GM12878 (cell line): ENCODE results near the gene LYZL2. TPM values are rescaled to one million over a fixed set of nuclear protein-coding genes. Genes with fewer than 3 reads are reported as not detected.

Experiments used
- ATAC-seq: fragments of 200-7000 bp; cut with Tn5 transposase; 3 replicates; pipeline ENCODE4 v1.9.1; 2020; ENCODE audit warnings: mild to moderate bottlenecking, moderate library complexity
- BruUV-seq: library from RNA; stranded (reverse); fragments of 400-500 nt; replicated peaks from 2 replicates; lab custom pipeline; 2021; lab: Mats Ljungman, UMichigan
- CTCF ChIA-PET: fragments of 300-600 bp; sonication (Branson Sonifier 250); formaldehyde crosslinking; extraction: SDS; loops from one replicate; lab custom pipeline; 2021; ENCODE audit warnings: inconsistent platforms; lab: Yijun Ruan, JAX
- POLR2A ChIA-PET: fragments of 350-600 bp; formaldehyde crosslinking; extraction: SDS; loops from one replicate; lab custom pipeline; 2021; ENCODE audit warnings: inconsistent platforms; lab: Charles Lee
- RAD21 ChIA-PET: fragments of 300-600 bp; sonication (Branson Sonifier 250); formaldehyde crosslinking; loops from one replicate; lab custom pipeline; 2023; ENCODE audit warnings: antibody characterized with exemption; ENCODE audit not compliant: unreplicated experiment; lab: Charles Lee
- SMC1A ChIA-PET: fragments of 300-600 bp; sonication (Branson Sonifier 250); formaldehyde crosslinking; loops from one replicate; lab custom pipeline; 2023; ENCODE audit not compliant: unreplicated experiment, uncharacterized antibody; lab: Charles Lee
- DNase-seq: peaks from one replicate; pipeline ENCODE4 v3.0.0-alpha.2; 2011; ENCODE audit warnings: low read depth, low spot score
- FAIRE-seq: peaks from 3 replicates; lab custom pipeline; 2011; peaks lifted over from hg19 to GRCh38; lab: Jason Lieb, UNC
- H2AFZ ChIP-seq: 2 replicates; pipeline ENCODE4 v1.6.0; 2011; ENCODE audit warnings: low read depth, low read length, control low read depth; ENCODE audit not compliant: control insufficient read depth
- H3K27ac ChIP-seq: 2 replicates; pipeline ENCODE4 v1.5.1; 2011; ENCODE audit warnings: control low read depth; ENCODE audit not compliant: control insufficient read depth, insufficient read depth
- H3K27me3 ChIP-seq, 2 experiments: replicated peaks in 1 of 2; 2 replicates each; pipeline versions ENCODE4 v1.6.0 to v1.6.1; 2011; ENCODE audit warnings: low read length in 1 of 2; ENCODE audit not compliant: control insufficient read depth in 2 of 2, insufficient read depth in 2 of 2
- H3K36me3 ChIP-seq, 2 experiments: 2 replicates each; pipeline ENCODE4 v1.5.1; 2011; ENCODE audit warnings: low read length in 1 of 2; ENCODE audit not compliant: control insufficient read depth in 2 of 2, insufficient read depth in 2 of 2
- H3K4me1 ChIP-seq: 2 replicates; pipeline ENCODE4 v1.6.1; 2011; ENCODE audit warnings: mild to moderate bottlenecking, low read length, moderate library complexity, mixed read lengths; ENCODE audit not compliant: control insufficient read depth, insufficient read depth
- H3K4me2 ChIP-seq: 2 replicates; pipeline ENCODE4 v1.6.0; 2011; ENCODE audit warnings: control low read depth; ENCODE audit not compliant: control insufficient read depth, insufficient read depth
- H3K4me3 ChIP-seq: fragments of 200-600 bp; sonication (generic); 2 replicates; pipeline ENCODE4 v1.5.1; 2016
- H3K79me2 ChIP-seq: 2 replicates; pipeline ENCODE4 v1.6.0; 2011; ENCODE audit warnings: low read length; ENCODE audit not compliant: control insufficient read depth, insufficient read depth
- H3K9ac ChIP-seq: 2 replicates; pipeline ENCODE4 v1.8.0; 2011; ENCODE audit warnings: low read length, control low read depth, mixed read lengths; ENCODE audit not compliant: control insufficient read depth, insufficient read depth
- H3K9me3 ChIP-seq: replicated peaks from 3 replicates; pipeline ENCODE4 v1.5.1; 2011; ENCODE audit warnings: mild to moderate bottlenecking, low read length; ENCODE audit not compliant: control insufficient read depth, insufficient read depth
- H4K20me1 ChIP-seq: 2 replicates; pipeline ENCODE4 v1.6.0; 2011; ENCODE audit not compliant: control insufficient read depth, insufficient read depth
- BACH1 ChIP-seq: fragments of 450-650 bp; IDR thresholded peaks from 2 replicates; pipeline ENCODE4 v1.6.1; 2017; ENCODE audit warnings: mild to moderate bottlenecking, borderline replicate concordance
- FOXM1 ChIP-seq: IDR thresholded peaks from 2 replicates; pipeline ENCODE4 v1.6.1; 2012; ENCODE audit warnings: low read depth, mild to moderate bottlenecking, inconsistent platforms, low read length, moderate library complexity
- IRF5 ChIP-seq: fragments of 450-650 bp; IDR thresholded peaks from 2 replicates; pipeline ENCODE4 v1.6.1; 2017; ENCODE audit warnings: borderline replicate concordance
- JUNB ChIP-seq: IDR thresholded peaks from 2 replicates; pipeline ENCODE4 v1.6.1; 2016; ENCODE audit warnings: antibody characterized with exemption, mild to moderate bottlenecking
- NFIC ChIP-seq: IDR thresholded peaks from 2 replicates; pipeline ENCODE4 v1.6.1; 2012; ENCODE audit warnings: low read depth, mild to moderate bottlenecking, inconsistent platforms, low read length, moderate library complexity
- PAX5 ChIP-seq: IDR thresholded peaks from 2 replicates; pipeline ENCODE4 v1.6.1; 2011; ENCODE audit warnings: low read depth, low read length, borderline replicate concordance
- RELB ChIP-seq: fragments of 450-650 bp; IDR thresholded peaks from 2 replicates; pipeline ENCODE4 v1.6.1; 2017; ENCODE audit warnings: low read depth, mild to moderate bottlenecking, moderate library complexity
- RUNX3 ChIP-seq: IDR thresholded peaks from 2 replicates; pipeline ENCODE4 v1.6.1; 2012; ENCODE audit warnings: low read length, inconsistent platforms
- SMARCA5 ChIP-seq: fragments of 450-650 bp; IDR thresholded peaks from 2 replicates; pipeline ENCODE4 v1.6.1; 2017; ENCODE audit warnings: mild to moderate bottlenecking
- TCF7 ChIP-seq: IDR thresholded peaks from 2 replicates; pipeline ENCODE4 v1.6.1; 2014; ENCODE audit warnings: antibody characterized with exemption, borderline replicate concordance
- YY1 ChIP-seq: IDR thresholded peaks from 2 replicates; pipeline ENCODE4 v1.6.1; 2011; ENCODE audit warnings: low read depth, mild to moderate bottlenecking, low read length
- ZBTB33 ChIP-seq: fragments of 450-650 bp; IDR thresholded peaks from 2 replicates; pipeline ENCODE4 v1.6.1; 2017; ENCODE audit warnings: mild to moderate bottlenecking
- ZNF687 ChIP-seq: fragments of 450-650 bp; IDR thresholded peaks from 2 replicates; pipeline ENCODE4 v1.6.1; 2017; ENCODE audit warnings: mild to moderate bottlenecking, moderate library complexity
- WGBS: methylation state at CpG from one replicate; pipeline ENCODE4 v1.1.6; 2016; ENCODE audit warnings: low lambda C conversion rate; ENCODE audit not compliant: insufficient replicate concordance, insufficient coverage; ENCODE audit errors: missing lambda C conversion rate; 5-methylcytosine and 5-hydroxymethylcytosine counted together
- in situ Hi-C: fragments of 300-500 bp; cut with MboI; formaldehyde crosslinking; loops from 9 replicates; pipeline ENCODE4 v1.14.3; 2018; ENCODE audit warnings: mixed read lengths
- intact Hi-C: fragments of 100-400 bp; cut with micrococcal nuclease; formaldehyde crosslinking; loops from one replicate; pipeline ENCODE4 v1.14.2; 2022; ENCODE audit not compliant: unreplicated experiment
- polyA plus RNA-seq, 11 experiments: library from polyadenylated mRNA; depleted of rRNA in 4 of 11; unstranded in 6 of 11; stranded (reverse) in 5 of 11; fragments of >200 nt; fragmentation: Nextera tagmentation in 4 of 11; fragmentation: Illumina TruSeq in 1 of 11; extraction: Ambion mirVana in 4 of 11; extraction: Trizol in 1 of 11; gene quantifications; 1 replicate in 1 of 11; 2 replicates in 10 of 11; pipeline versions ENCODE4 v1.2.1 to v1.2.3, GENCODE V29; 2011 to 2016; ENCODE audit warnings: inconsistent platforms in 2 of 11, missing spikeins in 2 of 11, low read depth in 1 of 11
- total RNA-seq, 4 experiments: library from RNA; depleted of rRNA in 3 of 4; stranded (reverse); fragments of >200 nt in 3 of 4; fragmentation: Illumina TruSeq in 1 of 4; extraction: Trizol in 1 of 4; gene quantifications; 2 replicates each; pipeline versions ENCODE4 v1.2.1 to v1.2.3, GENCODE V29; 2013 to 2021

Gene LYZL2
- total and polyA plus RNA-seq, 10 of the 15 experiments (the other 5 are each of a cell fraction or from before 2014, with no cell fraction given), result not detected

GRCh38 chr10:30562787-30563186 lies 66.8 kb downstream of the LYZL2 start:
- ChIA-PET CTCF (interaction anchor here (0.8 to 3.7 kb wide), 2 partner anchors 19 to 29 kb away, joined by 4 to 18 read pairs; no protein-coding TSS in a partner anchor), RAD21 (interaction anchor here (1.4 kb wide), 1 partner anchor 28 kb away, joined by 5 read pairs; no protein-coding TSS in a partner anchor), SMC1A (interaction anchor here (1.0 to 1.3 kb wide), 3 partner anchors 21 to 148 kb away, joined by 3 to 5 read pairs (median 3); no protein-coding TSS in a partner anchor), POLR2A (no interaction called here)
- no peaks in the 10 kb centered on the region for H3K79me2 ChIP-seq
- no peak for TF ChIP-seq BACH1
- TF ChIP-seq TCF7, result peak; percentile 51; the same call in 1 of the 2 replicates
- TF ChIP-seq FOXM1, result no peak
- no peak for TF ChIP-seq PAX5
- TF ChIP-seq RUNX3, result peak; percentile 83
- no peak for TF ChIP-seq IRF5
- TF ChIP-seq RELB, result no peak
- no peak for TF ChIP-seq SMARCA5
- no peak for TF ChIP-seq ZNF687
- TF ChIP-seq YY1, result no peak
- peak; percentile 67 for TF ChIP-seq JUNB
- no peak for TF ChIP-seq ZBTB33
- TF ChIP-seq NFIC, result peak; percentile 17; the same call in 1 of the 2 replicates
- H3K27me3 ChIP-seq, result no peaks in the 10 kb centered on the region; a peak in 1 of 4 replicates
- H3K4me3 ChIP-seq, result no peak overlapping the region
- H3K4me2 ChIP-seq, result no peak overlapping the region
- H3K36me3 ChIP-seq, result no peaks in the 10 kb centered on the region
- no peak overlapping the region for H3K9ac ChIP-seq
- no peaks in the 10 kb centered on the region for H4K20me1 ChIP-seq
- WGBS, result 30% methylated on average over 5 of the region's 5 CpGs
- no peak overlapping the region for H3K27ac ChIP-seq
- intact Hi-C loops, result no loop called here
- H3K9me3 ChIP-seq, result no peaks in the 10 kb centered on the region
- in situ Hi-C loops, result no loop called here
- no peak overlapping the region for H2AFZ ChIP-seq
- no peaks in the 10 kb centered on the region for H3K4me1 ChIP-seq
- DNase-seq, result no peak
- no TSS peak for BruUV-seq
- ATAC-seq, result peak; percentile 60
- FAIRE-seq, result no peak
